SK-N-SH (cell line): ENCODE data around the gene CDK5RAP2. TPM values are rescaled to one million over a fixed set of nuclear protein-coding genes. Genes with fewer than 3 reads are reported as not detected.

ENCODE experiments used
- CTCF ChIA-PET: fragments of 300-600, 350-600 bp; formaldehyde crosslinking; extraction: SDS; loops from one replicate; lab custom pipeline; 2021; lab: Yijun Ruan, JAX
- POLR2A ChIA-PET: fragments of 350-600 bp; sonication (Branson Sonifier 250); formaldehyde crosslinking; extraction: SDS; loops from one replicate; lab custom pipeline; 2020; ENCODE audit warnings: antibody characterized with exemption, inconsistent platforms; lab: Yijun Ruan, JAX
- DNase-seq: peaks from one replicate; pipeline ENCODE4 v3.0.0; 2012
- H2AFZ ChIP-seq: fragments of 200-600 bp; sonication (generic); 2 replicates; pipeline ENCODE4 v1.8.1; 2016; ENCODE audit warnings: antibody characterized with exemption, mild to moderate bottlenecking, low read depth
- H3F3A ChIP-seq: fragments of 200-600 bp; sonication (generic); replicated peaks from 2 replicates; pipeline ENCODE3; 2016; ENCODE audit warnings: antibody characterized with exemption, mild to moderate bottlenecking; ENCODE audit not compliant: insufficient read depth
- H3K27ac ChIP-seq, 2 experiments: fragments of 200-500 bp in 1 of 2; fragments of 200-600 bp in 1 of 2; sonication (Bioruptor generic) in 1 of 2; sonication (generic), shearing (Covaris generic) in 1 of 2; 2 replicates each; pipeline versions ENCODE4 v1.5.1 to v1.6.1; 2014 to 2016; ENCODE audit warnings: low read depth in 2 of 2, inconsistent platforms in 1 of 2, low read length in 1 of 2, mild to moderate bottlenecking in 1 of 2, mixed read lengths in 1 of 2
- H3K27me3 ChIP-seq: fragments of 200-600 bp; sonication (generic), shearing (Covaris generic); 2 replicates; pipeline ENCODE4 v1.6.1; 2016; ENCODE audit warnings: mixed run types; ENCODE audit not compliant: insufficient read depth
- H3K36me3 ChIP-seq, 2 experiments: fragments of 200-500 bp in 1 of 2; fragments of 200-600 bp in 1 of 2; sonication (Bioruptor generic) in 1 of 2; sonication (generic) in 1 of 2; replicated peaks in 1 of 2; 2 replicates each; pipeline versions ENCODE3 to v1.5.1; 2014 to 2016; ENCODE audit warnings: low read length in 1 of 2, mild to moderate bottlenecking in 1 of 2; ENCODE audit not compliant: insufficient read depth in 2 of 2, control insufficient read depth in 1 of 2
- H3K4me1 ChIP-seq, 2 experiments: fragments of 200-500 bp in 1 of 2; fragments of 200-600 bp in 1 of 2; sonication (Bioruptor generic) in 1 of 2; sonication (generic), shearing (Covaris generic) in 1 of 2; 2 replicates each; pipeline versions ENCODE4 v1.5.1 to v1.6.1; 2014 to 2016; ENCODE audit warnings: low read depth in 1 of 2, low read length in 1 of 2, mixed run types in 1 of 2; ENCODE audit not compliant: insufficient read depth in 2 of 2, control insufficient read depth in 1 of 2
- H3K4me2 ChIP-seq: fragments of 200-600 bp; sonication (generic), shearing (Covaris generic); 2 replicates; pipeline ENCODE4 v1.6.1; 2017; ENCODE audit warnings: mixed run types
- H3K4me3 ChIP-seq, 2 experiments: fragments of 200-500 bp in 1 of 2; fragments of 200-600 bp in 1 of 2; sonication (Bioruptor generic) in 1 of 2; sonication (generic), shearing (Covaris generic) in 1 of 2; 2 replicates each; pipeline versions ENCODE4 v1.5.1 to v1.8.1; 2014 to 2016; ENCODE audit warnings: low read depth in 2 of 2, inconsistent platforms in 1 of 2, low read length in 1 of 2, mild to moderate bottlenecking in 1 of 2, mixed read lengths in 1 of 2, moderate library complexity in 1 of 2
- H3K79me2 ChIP-seq: fragments of 200-600 bp; sonication (generic); 2 replicates; pipeline ENCODE4 v1.8.1; 2017; ENCODE audit warnings: mild to moderate bottlenecking; ENCODE audit not compliant: insufficient read depth
- H3K9ac ChIP-seq: fragments of 200-600 bp; sonication (generic); 2 replicates; pipeline ENCODE4 v1.6.1; 2017; ENCODE audit warnings: mixed run types
- H3K9me2 ChIP-seq: fragments of 200-600 bp; sonication (generic); 2 replicates; pipeline ENCODE4 v1.6.1; 2017; ENCODE audit warnings: mixed run types
- H3K9me3 ChIP-seq: fragments of 200-600 bp; sonication (generic); 2 replicates; pipeline ENCODE4 v1.6.1; 2017; ENCODE audit warnings: mixed run types, mild to moderate bottlenecking, moderate library complexity
- H4K20me1 ChIP-seq: fragments of 200-600 bp; sonication (generic); 2 replicates; pipeline ENCODE4 v1.6.1; 2017; ENCODE audit warnings: mild to moderate bottlenecking, mixed run types; ENCODE audit not compliant: insufficient read depth
- CHD2 ChIP-seq: fragments of 150-350 bp; IDR thresholded peaks from 2 replicates; pipeline ENCODE4 v1.6.1; 2018; ENCODE audit warnings: low read length; ENCODE audit not compliant: partially characterized antibody
- ELF1 ChIP-seq: IDR thresholded peaks from 2 replicates; pipeline ENCODE4 v1.4.0; 2012
- EP300 ChIP-seq, 2 experiments: IDR thresholded peaks; 2 replicates each; pipeline versions ENCODE4 v1.4.0 to v1.6.1; 2012; ENCODE audit warnings: borderline replicate concordance in 1 of 2, low read depth in 1 of 2, low read length in 1 of 2
- EZH2phosphoT487 ChIP-seq: fragments of 200-600 bp; sonication (generic); IDR thresholded peaks from 2 replicates; pipeline ENCODE4 v1.6.1; 2017; ENCODE audit warnings: low read depth, mixed run types, mild to moderate bottlenecking, antibody characterized with exemption, moderate library complexity, borderline replicate concordance
- FOXJ3 ChIP-seq: sonication (generic); formaldehyde crosslinking; IDR thresholded peaks from 2 replicates; pipeline ENCODE4 v1.5.1; 2020; ENCODE audit warnings: mild to moderate bottlenecking, missing genetic modification reagents
- FOXM1 ChIP-seq: IDR thresholded peaks from 2 replicates; pipeline ENCODE4 v1.4.0; 2012; ENCODE audit warnings: low read depth, mild to moderate bottlenecking
- IRF3 ChIP-seq: fragments of 150-350 bp; IDR thresholded peaks from 2 replicates; pipeline ENCODE4 v1.6.1; 2016; ENCODE audit warnings: mild to moderate bottlenecking, low read depth, low read length
- JUND ChIP-seq: IDR thresholded peaks from 2 replicates; pipeline ENCODE4 v1.4.0; 2012
- MEF2A ChIP-seq: IDR thresholded peaks from 2 replicates; pipeline ENCODE4 v1.4.0; 2012; ENCODE audit warnings: low read depth, borderline replicate concordance
- NFIC ChIP-seq: IDR thresholded peaks from 2 replicates; pipeline ENCODE4 v1.4.0; 2012; ENCODE audit warnings: borderline replicate concordance
- PBX3 ChIP-seq: IDR thresholded peaks from 2 replicates; pipeline ENCODE4; 2012
- POLR2AphosphoS5 ChIP-seq: IDR thresholded peaks from 2 replicates; pipeline ENCODE4 v1.6.1; 2012; ENCODE audit warnings: low read depth, low read length
- RFX5 ChIP-seq: IDR thresholded peaks from 2 replicates; pipeline ENCODE4 v1.6.1; 2012; ENCODE audit warnings: mild to moderate bottlenecking, improper control_type of control experiment, low read length
- SIN3A ChIP-seq: IDR thresholded peaks from 2 replicates; pipeline ENCODE4 v1.6.1; 2012; ENCODE audit warnings: low read depth, mild to moderate bottlenecking, low read length, moderate library complexity, borderline replicate concordance
- TCF12 ChIP-seq: IDR thresholded peaks from 2 replicates; pipeline ENCODE4 v1.4.0; 2012
- USF1 ChIP-seq: IDR thresholded peaks from 2 replicates; pipeline ENCODE4 v1.4.0; 2012; ENCODE audit warnings: low read depth, borderline replicate concordance
- ZBTB33 ChIP-seq: IDR thresholded peaks from 2 replicates; pipeline ENCODE4 v1.4.0; 2012; ENCODE audit warnings: low read depth, borderline replicate concordance
- WGBS: methylation state at CpG from one replicate; pipeline ENCODE4 v1.1.6; 2017; ENCODE audit warnings: low lambda C conversion rate; 5-methylcytosine and 5-hydroxymethylcytosine counted together
- polyA plus RNA-seq, 3 experiments: library from polyadenylated mRNA; depleted of rRNA; stranded (reverse); fragments of >200 nt; gene quantifications; 2 replicates each; pipeline ENCODE4 v1.2.3, GENCODE V29; 2012
- TF ChIP-seq, protein P1 (sequence below): fragments of 150-350 bp; IDR thresholded peaks from 2 replicates; pipeline ENCODE4 v1.6.1; 2017; ENCODE audit warnings: antibody characterized with exemption, low read length, low read depth, borderline replicate concordance
- TF ChIP-seq, protein P2 (sequence below): fragments of 200-600 bp; sonication (generic); IDR thresholded peaks from 2 replicates; pipeline ENCODE4 v1.6.1; 2017; ENCODE audit warnings: antibody characterized with exemption, mild to moderate bottlenecking, moderate library complexity

The CDK5RAP2 gene
- polyA plus RNA-seq, 1 of the 3 experiments (the other 2 are of a cell fraction), result 20.7 TPM

- Histone ChIP-seq H3K4me2 (no peak overlapping the region), H3K4me3 (no peak overlapping the region), H3K9me3 (no peaks in the 10 kb centered on the region), H3K36me3 (peaks cover 9 to 59% of the 10 kb centered on the region in 2 experiments), H3K9me2 (no peaks in the 10 kb centered on the region), H3F3A (peaks cover 11% of the 10 kb centered on the region), H4K20me1 (no peaks in the 10 kb centered on the region), H3K27ac (no peak overlapping the region), H3K4me1 (peaks cover 10 to 12% of the 10 kb centered on the region in 2 experiments; a peak in 3 of 4 replicates), H3K27me3 (no peaks in the 10 kb centered on the region), H3K9ac (no peak overlapping the region), H3K79me2 (no peaks in the 10 kb centered on the region), H2AFZ (no peak overlapping the region)
- no peak for DNase-seq
- TF ChIP-seq, protein P1, sequence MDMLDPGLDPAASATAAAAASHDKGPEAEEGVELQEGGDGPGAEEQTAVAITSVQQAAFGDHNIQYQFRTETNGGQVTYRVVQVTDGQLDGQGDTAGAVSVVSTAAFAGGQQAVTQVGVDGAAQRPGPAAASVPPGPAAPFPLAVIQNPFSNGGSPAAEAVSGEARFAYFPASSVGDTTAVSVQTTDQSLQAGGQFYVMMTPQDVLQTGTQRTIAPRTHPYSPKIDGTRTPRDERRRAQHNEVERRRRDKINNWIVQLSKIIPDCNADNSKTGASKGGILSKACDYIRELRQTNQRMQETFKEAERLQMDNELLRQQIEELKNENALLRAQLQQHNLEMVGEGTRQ, result no peak
- TF ChIP-seq CHD2 (no peak), EP300 (IDR thresholded peaks at IDR 0.05; ENCODE audit: borderline replicate concordance in 1 of 2, low read depth in 1 of 2, low read length in 1 of 2) (no peak), FOXM1 (no peak), EZH2phosphoT487 (no peak), IRF3 (no peak), SIN3A (no peak), NFIC (no peak), TCF12 (no peak), USF1 (no peak), PBX3 (no peak), FOXJ3 (CRISPR knock-in tag) (no peak), ZBTB33 (no peak), MEF2A (no peak), ELF1 (no peak), JUND (no peak), RFX5 (no peak), POLR2AphosphoS5 (no peak)
- TF ChIP-seq, protein P2, sequence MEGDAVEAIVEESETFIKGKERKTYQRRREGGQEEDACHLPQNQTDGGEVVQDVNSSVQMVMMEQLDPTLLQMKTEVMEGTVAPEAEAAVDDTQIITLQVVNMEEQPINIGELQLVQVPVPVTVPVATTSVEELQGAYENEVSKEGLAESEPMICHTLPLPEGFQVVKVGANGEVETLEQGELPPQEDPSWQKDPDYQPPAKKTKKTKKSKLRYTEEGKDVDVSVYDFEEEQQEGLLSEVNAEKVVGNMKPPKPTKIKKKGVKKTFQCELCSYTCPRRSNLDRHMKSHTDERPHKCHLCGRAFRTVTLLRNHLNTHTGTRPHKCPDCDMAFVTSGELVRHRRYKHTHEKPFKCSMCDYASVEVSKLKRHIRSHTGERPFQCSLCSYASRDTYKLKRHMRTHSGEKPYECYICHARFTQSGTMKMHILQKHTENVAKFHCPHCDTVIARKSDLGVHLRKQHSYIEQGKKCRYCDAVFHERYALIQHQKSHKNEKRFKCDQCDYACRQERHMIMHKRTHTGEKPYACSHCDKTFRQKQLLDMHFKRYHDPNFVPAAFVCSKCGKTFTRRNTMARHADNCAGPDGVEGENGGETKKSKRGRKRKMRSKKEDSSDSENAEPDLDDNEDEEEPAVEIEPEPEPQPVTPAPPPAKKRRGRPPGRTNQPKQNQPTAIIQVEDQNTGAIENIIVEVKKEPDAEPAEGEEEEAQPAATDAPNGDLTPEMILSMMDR, result no peak
- POLR2A ChIA-PET, result no interaction called here
- 86% methylated on average over 2 of the region's 2 CpGs for WGBS
- CTCF ChIA-PET, result interaction anchor here (1.3 kb wide), 1 partner anchor 11 kb away, joined by 3 read pairs; no protein-coding TSS in a partner anchor
Observed at GRCh38 chr9:120541921-120542320, 38.0 kb downstream of the CDK5RAP2 start.
